GM18951 (cell line): ENCODE measurements around the gene PRDM10.

Source experiments
- POLR2A ChIP-seq: IDR thresholded peaks from 4 replicates; pipeline ENCODE4 v1.6.1; 2011; ENCODE audit warnings: mild to moderate bottlenecking; ENCODE audit not compliant: insufficient read length, insufficient read depth; ENCODE audit errors: extremely low read depth
- in situ Hi-C: fragments of 300-500 bp; cut with MboI; formaldehyde crosslinking; loops from one replicate; pipeline ENCODE4 v1.12.0; 2022; ENCODE audit warnings: low sequenced_read_pairs, mixed read lengths, inconsistent platforms; ENCODE audit not compliant: unreplicated experiment

The PRDM10 gene

GRCh38 chr11:129939510-129939909 lies 63.1 kb downstream of the PRDM10 start:
- no peak for TF ChIP-seq POLR2A
- in situ Hi-C loops: no loop called here

GRCh38 chr11:129938764-129939163 lies 63.9 kb downstream of the PRDM10 start:
- in situ Hi-C loops: no loop called here
- TF ChIP-seq POLR2A: no peak

GRCh38 chr11:129937592-129938238 lies 64.9 kb downstream of the PRDM10 start:
- TF ChIP-seq POLR2A: no peak
- in situ Hi-C loops: no loop called here

- TF ChIP-seq POLR2A: no peak
- in situ Hi-C loops: no loop called here
Observed at GRCh38 chr11:129935723-129936122, 66.9 kb downstream of the PRDM10 start.

- TF ChIP-seq POLR2A: no peak
- in situ Hi-C loops: no loop called here
Observed at GRCh38 chr11:129933891-129934290, 68.7 kb downstream of the PRDM10 start.

GRCh38 chr11:129933262-129933661 lies 69.4 kb downstream of the PRDM10 start:
- no peak for TF ChIP-seq POLR2A
- in situ Hi-C loops: no loop called here

GRCh38 chr11:129932381-129933067 lies 70.1 kb downstream of the PRDM10 start:
- in situ Hi-C loops: no loop called here
- no peak for TF ChIP-seq POLR2A

- no peak for TF ChIP-seq POLR2A
- in situ Hi-C loops: no loop called here
Observed at GRCh38 chr11:129930743-129931142, 71.9 kb downstream of the PRDM10 start.

- in situ Hi-C loops: no loop called here
- TF ChIP-seq POLR2A: no peak
Observed at GRCh38 chr11:129930296-129930695, 72.3 kb downstream of the PRDM10 start.

GRCh38 chr11:129929721-129930120 lies 72.9 kb downstream of the PRDM10 start:
- no peak for TF ChIP-seq POLR2A
- in situ Hi-C loops: no loop called here

GRCh38 chr11:129928923-129929692 lies 73.5 kb downstream of the PRDM10 start:
- in situ Hi-C loops: no loop called here
- no peak for TF ChIP-seq POLR2A

- TF ChIP-seq POLR2A: no peak
- in situ Hi-C loops: loop anchor here (5.0 kb wide), 1 partner anchor 210 kb away; no protein-coding TSS in a partner anchor
Observed at GRCh38 chr11:129922674-129923073, 80.0 kb downstream of the PRDM10 start.

- TF ChIP-seq POLR2A: no peak
- in situ Hi-C loops: no loop called here
Observed at GRCh38 chr11:129918361-129918760, 84.3 kb downstream of the PRDM10 start.
